Vagina (tissue), 2 donors: Measurements from ENCODE around the gene MIS12. TPM values are rescaled to one million over a fixed set of nuclear protein-coding genes. Genes with fewer than 3 reads are reported as not detected.

Experiments used
- DNase-seq, 2 donors: peaks; one replicate each; pipeline ENCODE4 v3.0.0-alpha.2; 2017; ENCODE audit errors: extremely low spot score in 2 of 2
- H3K27ac ChIP-seq: fragments of 200-600 bp; sonication (generic); one replicate; pipeline ENCODE4 v1.5.1; 2019
- H3K27me3 ChIP-seq: fragments of 200-600 bp; sonication (generic); one replicate; pipeline ENCODE4 v1.5.1; 2019
- H3K36me3 ChIP-seq, 2 donors: fragments of 200-600 bp; sonication (generic); one replicate each; pipeline ENCODE4 v1.5.1; 2017 to 2019
- H3K4me1 ChIP-seq: fragments of 200-600 bp; sonication (generic); one replicate; pipeline ENCODE4 v1.5.1; 2019
- H3K4me3 ChIP-seq, 2 donors: fragments of 200-600 bp; sonication (generic); 1 replicate in 1 of 2; 2 replicates in 1 of 2; pipeline ENCODE4 v1.5.1; 2016 to 2019
- H3K9me3 ChIP-seq: fragments of 200-600 bp; sonication (generic); one replicate; pipeline ENCODE4 v1.5.1; 2019
- CTCF ChIP-seq, 3 experiments: fragments of 450-650 bp in 2 of 3; fragments of 200-600 bp in 1 of 3; sonication (generic) in 1 of 3; IDR thresholded peaks; one replicate each; pipeline ENCODE4 v1.5.1; 2017 to 2019; ENCODE audit warnings: antibody characterized with exemption in 3 of 3, mild to moderate bottlenecking in 2 of 3, moderate library complexity in 2 of 3
- POLR2A ChIP-seq, 2 donors: fragments of 450-650 bp; IDR thresholded peaks; one replicate each; pipeline ENCODE4 v1.6.1; 2017; ENCODE audit warnings: antibody characterized with exemption in 2 of 2, mild to moderate bottlenecking in 2 of 2, moderate library complexity in 2 of 2
- POLR2AphosphoS5 ChIP-seq, 2 donors: sonication (generic); formaldehyde crosslinking; IDR thresholded peaks; one replicate each; pipeline ENCODE4 v1.9.0; 2017; ENCODE audit warnings: antibody characterized with exemption in 2 of 2, mild to moderate bottlenecking in 2 of 2, low read depth in 1 of 2; ENCODE audit not compliant: insufficient read depth in 1 of 2
- intact Hi-C: fragments of 100-400 bp; cut with DNase I; formaldehyde crosslinking; loops from one replicate; pipeline ENCODE4 v1.15.1; 2023
- total RNA-seq: library from RNA; depleted of rRNA; stranded (reverse); fragments of >200 nt; gene quantifications from one replicate; pipeline ENCODE4 v1.2.3, GENCODE V29; 2016

Gene MIS12
- total RNA-seq, 1 donor from 2014 or later: 9.3 TPM

DNA sequence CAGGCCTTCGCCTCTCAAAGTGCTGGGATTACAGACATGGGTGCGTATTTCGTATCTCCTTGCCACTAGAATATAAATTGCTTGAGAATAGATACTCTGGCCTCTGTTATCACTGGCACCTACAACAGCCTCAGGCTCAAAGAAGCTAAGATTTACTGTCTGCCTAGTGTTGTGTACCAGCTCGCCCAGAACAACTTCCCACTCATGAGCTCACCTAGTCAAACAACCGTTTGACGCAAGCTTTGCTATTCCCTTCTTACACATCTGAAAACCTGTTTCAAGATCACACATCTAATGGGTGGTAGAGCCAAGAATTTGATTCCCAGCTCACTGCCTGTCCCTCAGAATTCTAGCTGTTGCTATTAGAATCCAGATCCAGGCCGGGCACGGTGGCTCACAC is 24.4 kb downstream of the MIS12 start:
- TF ChIP-seq POLR2A (IDR thresholded peaks at IDR 0.05): no peak
- TF ChIP-seq POLR2AphosphoS5 (IDR thresholded peaks at IDR 0.05; ENCODE audit: insufficient read depth in 1 of 2, low read depth in 1 of 2): no peak
- Histone ChIP-seq H3K27me3 (no peaks in the 10 kb centered on the region), H3K4me1 (no peaks in the 10 kb centered on the region), H3K4me3 (no peak overlapping the region), H3K36me3 (peaks cover 0 to 25% of the 10 kb centered on the region in 2 donors), H3K9me3 (no peaks in the 10 kb centered on the region), H3K27ac (peak overlapping the region; percentile 13)
- no peak for DNase-seq
- intact Hi-C loops: no loop called here

- no peaks in the 10 kb centered on the region for H3K27me3 ChIP-seq
- H3K9me3 ChIP-seq: no peaks in the 10 kb centered on the region
- TF ChIP-seq POLR2A (IDR thresholded peaks at IDR 0.05) (no peak), CTCF (IDR thresholded peaks at IDR 0.05) (no peak), POLR2AphosphoS5 (IDR thresholded peaks at IDR 0.05; ENCODE audit: insufficient read depth in 1 of 2, low read depth in 1 of 2) (no peak)
- peak overlapping the region; percentile 13 for H3K27ac ChIP-seq
- no peak for DNase-seq
- H3K36me3 ChIP-seq: peaks cover 0 to 29% of the 10 kb centered on the region in 2 donors
- H3K4me1 ChIP-seq: no peaks in the 10 kb centered on the region
- intact Hi-C loops: no loop called here
- no peak overlapping the region for H3K4me3 ChIP-seq
These were observed 25.2 kb downstream of the MIS12 start for GRCh38 chr17:5511401-5512225.

DNA sequence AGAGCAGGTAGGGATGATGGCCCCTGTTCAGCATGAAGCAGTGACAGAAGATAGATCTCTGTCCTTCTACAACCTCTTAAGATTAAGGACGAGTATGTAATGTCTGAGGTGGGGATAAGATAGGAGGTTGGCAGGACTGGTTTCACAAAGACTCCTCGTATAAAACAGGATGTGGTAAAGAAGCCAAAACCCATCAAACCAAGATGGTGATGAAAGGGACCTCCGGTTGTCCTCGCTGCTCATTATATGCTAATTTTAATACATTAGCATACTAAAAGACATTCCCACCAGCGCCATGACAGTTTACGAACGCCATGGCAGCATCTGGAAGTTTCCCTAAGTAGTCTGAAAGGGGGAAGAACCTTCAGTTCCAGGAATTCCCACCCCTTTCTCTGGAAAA is 27.3 kb downstream of the MIS12 start:
- intact Hi-C loops: no loop called here
- Histone ChIP-seq H3K4me1 (no peaks in the 10 kb centered on the region), H3K4me3 (no peak overlapping the region), H3K27me3 (no peaks in the 10 kb centered on the region), H3K36me3 (peaks cover 0 to 40% of the 10 kb centered on the region in 2 donors), H3K27ac (no peak overlapping the region), H3K9me3 (no peaks in the 10 kb centered on the region)
- no peak for DNase-seq
- TF ChIP-seq CTCF (IDR thresholded peaks at IDR 0.05): no peak

DNA sequence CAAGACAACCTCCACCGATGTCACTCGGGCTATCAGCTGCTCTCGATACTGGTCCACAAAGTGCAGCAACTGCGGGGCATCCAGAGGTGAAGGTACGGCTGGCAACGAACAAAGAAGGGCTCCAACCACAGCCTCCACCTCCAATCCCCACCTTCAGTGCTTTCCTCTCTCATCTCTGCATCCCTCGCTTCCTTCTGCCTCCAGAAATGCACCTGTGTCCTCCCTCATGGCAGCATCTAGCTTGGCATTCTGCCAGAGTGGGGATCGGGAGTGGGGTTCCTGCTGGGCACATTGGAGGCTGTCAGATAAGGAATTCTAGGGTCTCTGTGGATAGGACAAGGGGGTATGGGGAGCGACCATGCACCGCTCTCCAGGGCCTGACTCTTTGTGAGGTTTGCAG is 28.6 kb downstream of the MIS12 start:
- intact Hi-C loops: no loop called here

DNA sequence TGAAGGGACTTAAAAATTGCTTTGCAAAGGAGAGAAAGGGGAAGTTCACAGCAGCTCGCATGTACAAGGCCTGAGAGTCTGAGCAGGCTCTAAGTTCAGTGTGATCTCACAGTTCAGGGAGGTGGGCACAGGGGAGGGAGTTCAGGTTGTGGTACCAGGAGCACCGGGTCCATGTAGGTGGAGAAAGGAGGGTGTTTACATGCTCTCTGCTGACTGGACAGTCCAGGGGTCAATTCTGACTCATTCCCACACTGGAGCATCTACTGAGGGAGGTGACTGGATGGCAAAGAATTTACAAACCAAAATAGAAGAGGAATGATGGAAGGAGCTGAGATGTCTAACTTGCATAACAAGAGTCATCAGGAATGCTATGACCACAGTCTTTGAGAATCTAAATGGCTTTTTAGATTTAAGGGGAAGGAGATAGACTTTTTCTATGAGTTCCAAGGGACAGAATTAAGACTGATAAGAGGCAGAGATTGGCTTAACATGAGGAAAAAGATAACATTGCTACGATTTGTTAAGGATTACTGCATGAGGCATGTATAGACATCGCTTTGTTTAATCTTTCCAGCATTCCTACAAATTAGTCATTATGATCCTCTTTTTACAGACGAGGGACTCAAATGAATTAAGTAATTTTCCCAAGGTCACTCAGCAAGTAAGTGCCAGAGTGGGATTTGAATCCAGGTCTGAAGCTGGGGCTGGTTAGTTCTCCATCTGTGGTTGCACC is 29.9 kb downstream of the MIS12 start:
- intact Hi-C loops: no loop called here
- Histone ChIP-seq H3K27ac (peak overlapping the region; percentile 68), H3K36me3 (peaks cover 0 to 52% of the 10 kb centered on the region in 2 donors), H3K9me3 (no peaks in the 10 kb centered on the region), H3K4me3 (no peak overlapping the region), H3K4me1 (no peaks in the 10 kb centered on the region), H3K27me3 (no peaks in the 10 kb centered on the region)
- DNase-seq: no peak
- no peak for TF ChIP-seq CTCF (IDR thresholded peaks at IDR 0.05)
- peak in 1 of 2 donors; percentile 12 for TF ChIP-seq POLR2AphosphoS5 (IDR thresholded peaks at IDR 0.05; ENCODE audit: insufficient read depth in 1 of 2, low read depth in 1 of 2)

More for the DNA sequence above, 28.6 kb downstream of the MIS12 start:
- H3K4me1 ChIP-seq: no peaks in the 10 kb centered on the region
- no peak overlapping the region for H3K27ac ChIP-seq
- H3K9me3 ChIP-seq: no peaks in the 10 kb centered on the region
- peaks cover 0 to 40% of the 10 kb centered on the region in 2 donors for H3K36me3 ChIP-seq
- no peak for TF ChIP-seq POLR2A (IDR thresholded peaks at IDR 0.05)
- no peak for TF ChIP-seq CTCF (IDR thresholded peaks at IDR 0.05)
- no peak for TF ChIP-seq POLR2AphosphoS5 (IDR thresholded peaks at IDR 0.05; ENCODE audit: insufficient read depth in 1 of 2, low read depth in 1 of 2)
- DNase-seq: no peak
- no peaks in the 10 kb centered on the region for H3K27me3 ChIP-seq
- H3K4me3 ChIP-seq: no peak overlapping the region
